Measurements from ENCODE around the gene PUM2.
"Not testable (repeated sequence)": the region's sequence is repeated elsewhere in the genome, so short reads cannot be mapped to it uniquely, and the experiment has no call there.

The PUM2 gene

DNA sequence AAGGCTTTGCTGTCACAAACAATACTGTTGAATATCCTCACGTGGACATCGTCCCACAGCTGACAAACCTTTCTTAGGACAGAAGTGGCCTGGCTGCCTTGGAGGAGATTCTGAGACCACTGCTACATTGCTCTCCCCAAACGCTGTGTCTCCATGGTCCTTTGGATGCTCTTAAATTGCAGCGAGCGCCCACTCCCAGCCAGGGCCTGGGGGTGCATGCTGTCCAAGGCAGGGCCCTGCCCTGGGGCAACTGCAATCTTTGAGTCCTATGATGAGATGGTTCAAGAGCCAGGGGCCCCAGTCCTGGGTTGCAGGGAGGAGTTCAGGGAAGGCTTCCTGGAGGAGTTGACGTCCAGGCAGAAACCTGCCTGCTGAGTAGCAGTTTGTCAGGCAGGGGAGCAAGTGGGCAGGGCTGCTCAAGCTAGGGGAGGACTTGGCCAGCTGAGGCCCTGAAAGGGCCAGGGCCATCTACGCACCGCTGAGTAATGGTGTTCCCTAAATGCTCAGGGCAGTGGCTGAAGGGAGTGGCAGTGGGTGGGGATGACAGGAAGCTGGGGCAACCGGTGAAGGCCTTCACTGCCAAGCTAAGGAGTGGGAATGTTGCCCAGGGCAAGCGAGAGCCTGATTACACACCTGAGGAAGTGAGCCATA, 114.9 kb downstream of the PUM2 start:
- DNase-seq (ENCODE audit: low read depth in 2 of 2, low spot score in 1 of 2): no peak

DNA sequence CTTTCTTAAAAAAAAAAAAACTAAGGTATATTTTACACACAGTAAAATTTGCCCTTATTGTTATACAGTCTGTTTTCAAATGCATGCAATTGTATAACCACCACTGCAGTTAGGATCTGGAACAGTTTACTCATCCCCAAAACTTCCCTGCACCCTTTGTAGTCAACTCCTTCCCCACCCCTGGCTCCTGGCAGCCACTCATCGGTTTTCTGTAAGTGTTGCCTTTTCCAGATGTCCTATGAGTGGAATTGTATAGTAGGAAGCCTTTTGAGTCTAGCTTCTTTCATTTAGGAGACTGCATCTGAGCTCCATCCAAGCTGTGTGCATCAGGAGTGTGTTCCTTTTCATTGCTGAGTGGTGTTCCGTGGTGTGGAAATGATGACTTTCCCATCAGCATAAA, 116.0 kb downstream of the PUM2 start:
- DNase-seq (ENCODE audit: low read depth in 2 of 2, low spot score in 1 of 2): not testable (repeated sequence)

DNA sequence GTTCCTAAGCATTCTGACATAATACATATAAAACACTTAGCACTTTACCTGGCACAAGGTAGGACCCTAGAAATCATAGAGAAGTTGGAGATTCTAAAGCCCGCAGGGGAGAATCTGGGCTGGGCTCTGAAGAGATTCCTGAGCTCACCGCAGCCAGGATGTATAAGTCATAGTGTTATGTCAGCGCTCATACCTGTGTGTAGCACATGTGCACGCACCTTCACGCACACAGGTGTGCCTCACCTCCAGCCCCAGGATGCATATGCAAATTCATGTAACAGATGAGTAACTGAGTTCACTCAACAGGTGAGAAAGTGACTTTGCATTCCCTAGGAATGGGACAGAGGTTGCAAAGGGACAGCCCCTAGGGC, 117.8 kb downstream of the PUM2 start:
- no peak for DNase-seq (ENCODE audit: low read depth in 2 of 2, low spot score in 1 of 2)

DNA sequence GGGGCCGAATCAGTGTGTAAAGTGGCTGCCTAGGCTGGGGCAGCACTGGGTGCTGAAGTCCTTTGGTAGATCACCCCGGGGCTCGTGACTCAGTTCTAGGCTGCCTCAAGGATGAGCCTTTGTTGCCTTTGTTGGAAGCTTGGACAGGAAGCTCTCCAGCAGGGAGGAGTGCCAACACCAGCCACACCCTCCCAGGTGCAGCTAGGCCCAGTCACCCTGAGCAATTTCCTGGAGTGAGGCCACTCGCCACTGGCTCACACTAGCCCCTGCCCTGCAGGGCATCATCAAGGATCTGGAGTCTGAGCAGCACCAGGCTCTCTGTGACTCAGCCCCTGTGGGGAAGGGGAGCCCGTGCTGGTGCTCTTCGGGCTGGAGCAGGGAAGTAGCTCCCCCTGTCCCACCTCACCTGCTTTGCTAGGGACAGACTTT, 119.0 kb downstream of the PUM2 start:
- no peak for DNase-seq (ENCODE audit: low read depth in 2 of 2, low spot score in 1 of 2)

DNA sequence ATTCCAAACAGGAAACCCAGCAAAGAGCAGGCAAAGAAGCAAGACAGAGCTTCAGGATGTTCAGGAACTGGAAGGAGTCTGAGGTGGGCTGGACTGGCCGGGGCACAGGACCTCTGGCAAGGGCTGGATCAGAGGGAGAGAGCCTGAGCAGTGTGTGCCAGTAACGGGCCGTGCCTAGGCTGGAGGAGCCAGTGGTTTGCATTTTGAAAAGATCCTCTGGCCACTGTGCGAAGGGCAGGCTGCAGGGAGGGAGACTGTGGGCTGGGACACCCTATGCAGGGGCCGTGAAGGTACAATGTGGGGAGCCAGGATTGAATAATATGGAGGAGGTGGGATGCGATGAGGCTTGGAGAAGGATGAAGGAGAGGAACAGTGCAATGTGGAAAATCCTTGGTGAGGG, 119.5 kb downstream of the PUM2 start:
- DNase-seq (ENCODE audit: low read depth in 2 of 2, low spot score in 1 of 2): no peak

- no peak for DNase-seq (ENCODE audit: low read depth in 2 of 2, low spot score in 1 of 2)
These were observed 120.6 kb downstream of the PUM2 start for GRCh38 chr2:20230114-20230425.

DNA sequence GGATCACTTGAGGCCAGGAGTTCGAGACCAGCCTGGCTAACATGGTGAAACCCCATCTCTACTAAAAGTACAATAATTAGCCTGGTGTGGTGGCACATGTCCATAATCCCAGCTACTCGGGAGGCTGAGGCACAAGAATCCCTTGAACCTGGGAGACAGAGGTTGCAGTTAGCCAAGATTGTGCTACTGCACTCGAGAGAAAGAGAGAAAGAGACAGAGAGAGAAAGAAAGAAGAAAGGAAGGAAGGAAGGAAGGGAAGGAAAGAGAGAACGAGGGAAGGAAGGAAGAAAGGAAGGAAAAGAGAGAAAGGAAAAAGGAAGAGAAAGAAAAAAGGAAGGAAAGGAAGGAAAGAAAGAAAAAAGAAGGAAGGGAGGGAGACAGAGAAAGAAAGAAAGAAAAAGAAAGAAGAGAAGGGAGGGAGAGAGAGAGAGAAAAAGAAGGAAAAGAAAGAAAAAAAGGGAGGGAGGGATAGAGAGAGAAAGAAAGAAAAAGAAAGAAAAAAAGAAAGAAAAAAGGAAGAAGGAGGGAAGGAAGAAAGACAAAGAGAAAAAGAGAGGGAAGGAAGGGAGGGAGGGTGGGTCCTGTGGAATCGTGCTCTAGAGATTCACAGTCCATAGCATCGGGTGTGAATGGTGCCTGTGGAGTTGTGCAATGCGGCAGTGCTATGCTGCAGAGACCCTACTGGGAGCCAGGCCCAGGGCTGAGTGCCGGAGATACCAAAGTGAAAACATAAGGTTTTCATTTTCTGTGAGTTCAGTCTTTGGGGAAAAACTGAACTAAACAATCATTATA, 121.1 kb downstream of the PUM2 start:
- DNase-seq (ENCODE audit: low read depth in 2 of 2, low spot score in 1 of 2): no peak

DNA sequence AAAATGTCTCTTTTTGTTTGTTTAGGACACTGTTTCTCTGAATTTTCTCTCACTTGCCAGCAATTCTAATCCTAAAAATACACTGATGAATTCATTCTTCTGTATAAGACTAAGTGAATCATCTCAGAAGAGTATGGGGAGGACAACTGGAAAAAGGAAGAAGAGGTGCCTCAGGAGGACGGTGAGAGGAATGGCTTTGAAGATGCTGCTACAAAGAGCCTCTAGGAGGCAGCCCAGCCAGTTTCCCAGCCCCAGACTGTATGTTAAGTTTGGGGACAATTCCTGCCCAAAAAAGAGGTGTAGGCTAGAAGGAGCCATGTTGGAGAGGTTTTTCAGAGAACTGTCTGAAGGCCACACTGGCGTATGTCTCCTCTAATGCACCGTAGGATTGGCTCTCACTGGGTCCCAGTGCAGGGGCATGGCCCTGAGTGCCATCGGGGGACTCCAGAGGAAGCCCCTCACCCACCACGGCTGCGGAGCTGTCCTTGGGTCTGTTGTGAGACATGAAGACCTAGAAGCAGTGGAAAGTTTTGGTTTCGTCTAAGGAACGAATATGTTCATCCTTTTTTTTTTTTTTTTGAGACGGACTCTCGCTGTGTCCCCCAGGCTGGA, 122.6 kb downstream of the PUM2 start:
- DNase-seq (ENCODE audit: low read depth in 2 of 2, low spot score in 1 of 2): no peak

- DNase-seq (ENCODE audit: low read depth in 2 of 2, low spot score in 1 of 2): no peak
These were observed 124.5 kb downstream of the PUM2 start for GRCh38 chr2:20226152-20226545.

DNA sequence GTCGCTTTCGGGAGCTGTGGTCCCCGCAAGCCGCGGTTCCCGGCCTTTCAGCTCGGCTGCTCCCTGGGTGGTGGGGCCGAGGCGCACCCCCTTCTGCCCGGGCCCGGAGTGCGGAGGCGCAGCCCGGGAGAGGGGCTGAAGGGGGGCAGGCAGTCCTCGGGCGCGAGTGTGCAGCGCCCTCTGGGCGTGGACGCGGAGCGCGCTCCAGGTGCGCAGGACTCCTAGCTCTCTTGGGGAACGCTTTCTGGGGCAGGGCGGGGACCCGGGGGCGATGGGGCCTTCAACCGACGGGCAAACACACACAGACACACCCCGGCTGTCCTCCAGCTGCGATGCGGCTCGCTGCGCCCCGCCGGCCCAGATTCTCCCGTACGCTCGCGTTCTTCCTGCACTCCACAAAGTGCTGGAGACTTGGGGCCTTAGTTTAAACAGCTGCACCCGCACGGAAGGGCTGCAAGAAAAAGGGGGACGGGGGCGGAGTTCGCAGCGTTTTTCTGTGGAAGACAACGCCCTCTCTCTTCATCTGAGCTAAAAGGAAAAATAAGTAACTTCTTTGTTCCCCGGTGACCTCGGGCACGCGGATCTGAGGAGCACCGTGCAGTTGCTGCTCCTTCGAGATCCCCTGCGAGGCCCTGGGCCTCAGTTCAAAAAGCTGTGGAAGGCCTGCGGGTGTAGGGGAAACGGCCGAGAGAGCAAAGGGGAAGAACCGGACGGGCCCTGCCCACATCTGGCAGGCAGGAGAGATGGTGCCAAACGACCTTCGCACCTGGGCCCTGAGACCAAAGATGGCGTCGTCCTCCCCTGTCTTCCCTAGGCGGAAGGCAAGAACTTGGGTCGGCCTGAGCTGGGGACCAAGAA, 125.1 kb downstream of the PUM2 start:
- no peak for DNase-seq (ENCODE audit: low read depth in 2 of 2, low spot score in 1 of 2)

DNA sequence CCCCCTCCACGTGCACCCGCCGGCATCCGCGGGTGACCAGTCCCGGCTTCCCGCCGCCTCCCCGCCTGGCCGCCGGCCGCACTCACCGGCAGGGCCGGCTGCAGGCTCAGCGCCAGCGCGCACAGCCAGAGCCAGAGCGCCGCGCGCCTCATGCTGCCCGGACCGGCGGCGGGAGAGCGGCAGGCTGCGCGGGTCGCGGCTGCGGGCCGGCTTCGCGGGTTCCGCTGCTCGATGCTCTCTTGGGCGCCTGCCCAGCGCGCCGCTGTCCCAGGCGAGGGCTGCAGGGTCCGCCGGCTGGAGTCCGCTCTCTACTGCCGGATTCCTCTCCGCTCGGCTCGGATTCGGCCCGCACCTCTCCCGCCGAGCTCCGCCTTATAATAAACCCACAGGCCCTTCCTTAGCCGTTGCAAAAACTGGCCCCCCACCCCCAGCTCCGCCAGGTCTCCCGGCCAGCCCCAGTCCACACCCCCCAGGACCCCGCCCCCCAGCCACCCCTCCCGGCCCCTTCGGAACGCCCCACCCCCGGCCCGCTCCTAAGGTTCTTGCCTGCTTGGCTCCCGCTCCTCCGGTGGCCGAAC, 125.8 kb downstream of the PUM2 start, which contains the start of gene SDC1:
Gene SDC1, minus strand, starts transcription at position 415 of the 578 bp plus-strand sequence. Its CDS starts 263 bp downstream, at position 152.
- DNase-seq (ENCODE audit: low read depth in 2 of 2, low spot score in 1 of 2): no peak

GRCh38 chr2:20224164-20224715, 126.4 kb downstream of the PUM2 start:
- no peak for DNase-seq (ENCODE audit: low read depth in 2 of 2, low spot score in 1 of 2)

DNA sequence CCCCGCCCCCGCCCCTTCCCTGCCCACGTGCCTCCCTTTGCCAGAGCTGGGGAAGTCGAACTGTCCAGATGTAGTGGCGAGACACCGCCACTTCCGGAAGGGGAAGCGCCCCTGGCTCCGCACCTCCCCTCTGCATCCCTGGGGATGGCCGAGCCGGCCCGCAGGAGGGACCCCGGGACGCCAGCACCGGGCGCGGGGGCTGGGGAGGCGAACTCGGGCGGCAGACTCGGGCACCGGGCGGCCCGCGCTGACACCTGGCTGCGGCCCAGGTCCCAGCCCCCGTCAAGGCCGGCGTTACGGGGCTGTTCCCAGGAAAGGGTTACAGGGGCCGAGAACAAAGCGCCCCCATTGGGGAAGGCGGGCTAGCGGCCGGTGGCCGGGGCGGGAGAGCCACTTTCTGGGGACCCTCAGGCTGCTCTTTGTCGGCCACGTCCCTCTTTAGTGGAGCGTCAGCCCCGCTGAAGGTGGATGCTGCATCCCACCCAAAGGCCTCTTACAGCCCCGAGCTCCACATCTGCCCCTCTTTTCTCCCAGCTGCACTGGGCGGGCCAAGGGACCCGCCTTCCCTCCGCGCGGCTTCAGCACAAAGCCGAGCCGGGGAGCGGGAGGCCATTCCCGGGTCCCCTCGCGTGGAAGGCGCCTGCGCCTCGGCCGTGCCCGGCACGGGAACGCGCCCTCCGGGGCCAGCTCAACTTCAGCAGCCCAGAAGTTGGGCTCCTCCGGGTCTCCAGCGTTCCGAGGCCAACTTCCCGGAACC, 127.1 kb downstream of the PUM2 start:
- DNase-seq (ENCODE audit: low read depth in 2 of 2, low spot score in 1 of 2): no peak

DNA sequence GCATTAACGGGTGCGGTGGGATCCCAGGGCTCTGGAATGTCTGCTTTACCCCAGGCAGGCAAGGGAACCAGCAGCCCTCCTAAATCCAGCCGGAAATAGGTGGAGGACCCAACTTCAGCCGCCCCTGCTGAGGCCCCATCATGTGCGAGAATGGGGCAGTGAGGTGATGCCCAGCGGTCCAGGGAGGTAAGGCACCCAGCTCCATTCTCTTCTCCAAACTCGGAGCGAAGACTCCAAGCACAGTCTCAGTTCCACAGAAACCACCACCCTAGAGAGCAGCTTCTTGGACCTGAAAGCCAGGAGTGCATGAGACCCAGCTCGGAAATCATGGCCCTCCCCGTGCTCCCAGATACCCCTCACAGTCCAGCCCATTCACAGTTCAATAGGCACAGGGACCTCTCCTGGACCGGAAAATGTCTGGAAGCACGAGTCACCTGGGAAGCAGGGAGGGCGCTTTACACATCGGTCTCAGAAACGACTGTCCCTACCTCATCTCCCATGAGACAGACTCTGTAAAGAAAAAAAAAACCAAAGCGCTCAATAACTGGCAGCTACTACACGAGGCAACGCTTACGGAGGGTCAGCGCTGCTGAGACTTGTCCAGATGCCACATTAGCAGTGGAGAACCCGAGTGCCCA, 127.8 kb downstream of the PUM2 start:
- DNase-seq (ENCODE audit: low read depth in 2 of 2, low spot score in 1 of 2): no peak

DNA sequence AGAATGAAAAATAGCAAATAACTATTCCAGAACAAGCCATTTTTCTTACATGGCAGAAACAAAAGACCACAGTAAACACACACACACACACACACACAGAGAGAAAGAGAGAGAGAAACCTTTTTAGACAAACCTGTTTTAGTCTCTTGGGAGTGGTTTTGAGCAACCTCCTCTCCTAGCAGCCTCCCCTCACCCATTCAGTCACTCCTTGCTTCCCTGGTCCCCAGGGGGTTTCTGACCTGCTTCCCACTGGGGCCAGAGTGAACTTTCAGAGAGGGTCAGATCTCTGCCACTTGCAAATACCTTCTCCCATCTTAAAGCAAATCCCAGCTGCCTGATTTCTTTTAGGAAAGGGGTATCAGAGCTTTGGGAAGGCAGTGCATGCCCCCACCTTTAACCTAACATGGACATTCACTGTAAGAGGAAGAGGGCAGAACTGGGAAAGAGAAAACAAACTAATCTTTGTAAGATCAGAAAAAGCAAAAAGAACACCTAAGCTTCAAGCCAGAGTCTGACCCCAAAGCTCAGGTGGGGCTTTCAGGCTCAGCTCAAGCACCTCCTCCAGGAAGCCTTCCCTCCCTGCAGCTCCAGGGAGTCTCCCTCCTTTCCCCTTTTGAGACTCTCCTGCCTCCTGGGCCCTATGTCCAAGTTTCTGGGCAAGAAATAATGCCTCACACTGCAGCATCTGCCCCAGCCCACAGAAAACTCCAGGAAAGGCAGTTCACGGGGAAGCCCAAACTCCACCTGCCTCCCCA, 128.5 kb downstream of the PUM2 start:
- DNase-seq (ENCODE audit: low read depth in 2 of 2, low spot score in 1 of 2): no peak

DNA sequence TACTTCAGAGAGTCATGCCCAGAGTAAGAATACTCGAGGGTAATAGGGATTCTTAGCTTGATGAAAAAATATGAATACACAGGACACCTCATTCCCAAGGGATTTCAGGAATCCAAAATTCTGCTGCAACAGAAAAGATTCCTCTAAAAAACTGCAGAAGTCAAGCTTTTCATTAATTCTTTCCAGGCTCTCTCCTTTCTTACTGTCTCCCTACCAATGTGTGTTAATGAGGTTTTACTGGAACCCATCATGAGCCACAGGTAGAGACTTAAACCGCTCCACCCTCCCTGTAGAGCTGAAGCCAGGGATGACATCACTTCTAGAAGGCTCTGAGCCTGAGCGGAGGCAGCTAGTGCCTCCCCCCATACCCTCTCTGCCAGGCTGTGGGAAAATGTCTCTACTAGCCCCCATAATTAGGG, 129.1 kb downstream of the PUM2 start:
- no peak for DNase-seq (ENCODE audit: low read depth in 2 of 2, low spot score in 1 of 2)

DNA sequence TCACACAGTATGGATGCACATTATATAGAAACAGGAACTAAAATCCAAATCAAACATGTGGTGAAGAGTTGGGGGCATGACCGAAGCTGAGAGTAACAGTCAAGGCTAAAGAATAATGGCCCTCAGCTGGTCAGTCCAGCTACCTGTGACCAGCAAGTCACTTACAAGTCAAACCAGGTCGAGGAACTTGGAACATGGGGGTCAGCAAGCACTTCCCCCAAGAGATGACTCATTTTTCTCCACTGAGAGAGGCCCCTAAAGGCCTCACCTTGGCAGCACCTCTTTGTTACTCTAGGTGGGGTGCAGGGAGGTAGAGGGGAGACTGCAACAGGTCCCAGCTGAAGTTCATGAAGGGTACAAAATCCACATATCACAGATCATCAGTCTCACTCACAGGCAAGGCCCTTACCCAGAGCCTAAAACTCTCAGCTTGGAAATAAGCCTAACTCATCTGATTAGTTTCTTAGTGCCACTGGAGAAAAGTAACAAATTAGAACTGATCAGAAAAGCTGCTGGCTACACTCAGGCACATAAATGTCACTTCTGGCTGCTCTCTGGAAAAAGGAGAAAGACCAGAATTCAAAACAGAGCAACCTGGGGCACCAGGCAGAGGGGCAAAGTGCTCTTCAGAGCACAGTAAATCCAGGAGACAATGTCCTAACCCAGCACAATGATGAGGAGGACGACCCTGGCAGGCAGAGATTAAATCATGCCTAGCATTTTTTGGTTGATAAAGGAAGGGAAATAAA, 129.7 kb downstream of the PUM2 start:
- no peak for DNase-seq (ENCODE audit: low read depth in 2 of 2, low spot score in 1 of 2)

DNA sequence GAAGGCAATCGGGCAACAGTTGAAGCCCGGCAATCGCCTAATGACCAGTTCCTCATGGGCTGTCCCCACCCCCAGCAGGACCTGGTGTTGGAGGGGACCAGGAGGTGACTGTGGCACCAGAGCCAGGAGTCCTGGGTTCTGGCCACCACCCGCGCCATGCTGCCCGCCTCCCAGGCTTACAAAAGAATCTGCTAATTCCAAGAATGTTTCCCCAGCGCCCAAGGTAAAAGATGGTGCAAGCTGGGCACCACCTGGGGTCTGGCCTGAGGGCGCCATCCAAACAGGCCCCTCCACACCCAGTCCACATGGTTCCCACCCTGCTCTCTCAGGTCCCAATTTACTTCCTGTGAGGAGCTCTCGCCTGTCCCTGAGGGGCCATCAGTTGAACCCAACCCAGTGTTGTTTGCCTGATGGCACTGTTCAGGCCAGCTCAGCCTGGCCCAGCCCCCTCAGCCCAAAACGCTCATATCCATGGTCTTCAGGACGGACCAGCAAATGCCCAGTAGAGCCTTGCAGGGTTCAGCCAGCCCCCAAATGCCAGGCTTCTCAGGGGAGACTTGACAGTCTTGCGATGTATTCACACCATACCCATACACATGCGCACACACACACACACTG, 130.8 kb downstream of the PUM2 start:
- DNase-seq (ENCODE audit: low read depth in 2 of 2, low spot score in 1 of 2): no peak

Measured in stimulated activated CD8-positive, alpha-beta memory T cell treated with anti-CD3 and anti-CD28 coated beads, Interleukin-4, amount 100 ng/mL, for 1 hour (primary cell).